Cardiac muscle cell (in vitro differentiated cells and primary cell): ENCODE data around the gene MTHFSD. TPM values are rescaled to one million over a fixed set of nuclear protein-coding genes. Genes with fewer than 3 reads are reported as not detected.

Source experiments
- DNase-seq, 2 donors: peaks; one replicate each; pipeline versions ENCODE4 v3.0.0 to v3.0.0-alpha.2; 2010 to 2017; ENCODE audit warnings: low read depth in 1 of 2, low spot score in 1 of 2
- H3K27ac ChIP-seq: fragments of 200-600 bp; sonication (generic); 2 replicates; pipeline ENCODE4 v1.5.1; 2016
- H3K27me3 ChIP-seq: fragments of 200-600 bp; sonication (generic); 2 replicates; pipeline ENCODE4 v1.6.0; 2016; ENCODE audit warnings: control low read depth
- H3K36me3 ChIP-seq: fragments of 200-600 bp; sonication (generic); 2 replicates; pipeline ENCODE4 v1.5.1; 2016; ENCODE audit warnings: control low read depth
- H3K4me1 ChIP-seq: fragments of 200-600 bp; sonication (generic); 2 replicates; pipeline ENCODE4 v1.8.1; 2017; ENCODE audit warnings: low read depth, mild to moderate bottlenecking, mixed run types
- H3K4me3 ChIP-seq: fragments of 200-600 bp; sonication (generic); 2 replicates; pipeline ENCODE4 v1.5.1; 2016; ENCODE audit warnings: mild to moderate bottlenecking
- H3K9me3 ChIP-seq: fragments of 200-600 bp; sonication (generic); 2 replicates; pipeline ENCODE4 v1.5.1; 2017; ENCODE audit warnings: low read depth, mild to moderate bottlenecking, control low read depth
- polyA plus RNA-seq: library from polyadenylated mRNA; unstranded; fragments of >200 nt; fragmentation: Nextera tagmentation; extraction: Ambion mirVana; gene quantifications from 2 replicates; pipeline ENCODE4 v1.2.1, GENCODE V29; 2016
- total RNA-seq: library from RNA; depleted of rRNA; stranded (reverse); fragments of >200 nt; gene quantifications from 2 replicates; pipeline ENCODE4 v1.2.3, GENCODE V29; 2016
- TF ChIP-seq, protein P1 (sequence below): IDR thresholded peaks from 2 replicates; pipeline ENCODE4 v1.5.1; 2012; ENCODE audit warnings: low read depth, mild to moderate bottlenecking, low read length

Gene MTHFSD
- total and polyA plus RNA-seq, 2 experiments from 2014 or later, result 23.0 to 36.0 TPM

DNA sequence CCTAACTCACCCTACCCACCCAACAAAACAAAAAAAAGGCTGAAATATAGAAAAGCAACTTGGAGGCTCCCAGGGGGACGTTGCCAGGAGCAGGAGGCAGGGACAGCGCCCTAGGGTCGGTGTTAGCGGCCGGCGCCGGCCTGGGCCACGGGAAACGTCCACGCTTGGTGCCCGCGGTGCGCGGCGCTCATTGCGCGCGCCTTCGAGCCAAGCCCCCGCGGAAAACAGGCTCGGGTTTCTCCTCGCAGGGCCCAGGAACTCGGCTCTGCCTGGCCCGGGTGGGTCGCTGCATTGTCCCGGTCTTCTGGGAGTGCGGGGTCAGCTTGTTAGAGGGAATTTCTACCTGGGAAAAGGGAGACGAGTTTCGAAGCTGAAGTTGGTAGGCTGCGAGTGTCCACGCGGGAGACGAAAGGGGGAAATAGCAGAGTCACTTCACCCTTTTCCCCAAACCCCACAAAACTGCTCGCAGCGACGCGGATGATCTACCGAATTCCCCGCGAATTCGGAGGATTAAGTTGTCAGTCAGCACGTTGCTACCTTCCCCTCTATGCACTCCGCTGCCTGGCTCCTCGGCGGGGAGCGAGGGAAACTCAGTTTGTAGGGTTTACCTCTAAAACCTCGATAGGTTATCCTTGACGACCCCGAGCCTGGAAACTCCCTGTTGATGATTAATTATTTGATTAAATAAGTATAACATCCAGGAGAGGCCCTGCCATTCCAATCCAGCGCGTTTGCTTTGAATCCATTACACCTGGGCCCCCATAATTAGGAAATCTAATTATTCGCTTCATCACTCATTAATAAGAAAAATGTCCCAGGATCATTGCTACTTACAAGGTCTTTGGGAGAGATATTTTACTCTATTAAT lies 10.8 kb upstream of the MTHFSD start:
- peak in 1 of 2 donors; percentile 41 for DNase-seq
- H3K4me1 ChIP-seq, result peaks cover 13% of the 10 kb centered on the region
- no peaks in the 10 kb centered on the region for H3K9me3 ChIP-seq
- no peaks in the 10 kb centered on the region for H3K36me3 ChIP-seq
- TF ChIP-seq, protein P1, sequence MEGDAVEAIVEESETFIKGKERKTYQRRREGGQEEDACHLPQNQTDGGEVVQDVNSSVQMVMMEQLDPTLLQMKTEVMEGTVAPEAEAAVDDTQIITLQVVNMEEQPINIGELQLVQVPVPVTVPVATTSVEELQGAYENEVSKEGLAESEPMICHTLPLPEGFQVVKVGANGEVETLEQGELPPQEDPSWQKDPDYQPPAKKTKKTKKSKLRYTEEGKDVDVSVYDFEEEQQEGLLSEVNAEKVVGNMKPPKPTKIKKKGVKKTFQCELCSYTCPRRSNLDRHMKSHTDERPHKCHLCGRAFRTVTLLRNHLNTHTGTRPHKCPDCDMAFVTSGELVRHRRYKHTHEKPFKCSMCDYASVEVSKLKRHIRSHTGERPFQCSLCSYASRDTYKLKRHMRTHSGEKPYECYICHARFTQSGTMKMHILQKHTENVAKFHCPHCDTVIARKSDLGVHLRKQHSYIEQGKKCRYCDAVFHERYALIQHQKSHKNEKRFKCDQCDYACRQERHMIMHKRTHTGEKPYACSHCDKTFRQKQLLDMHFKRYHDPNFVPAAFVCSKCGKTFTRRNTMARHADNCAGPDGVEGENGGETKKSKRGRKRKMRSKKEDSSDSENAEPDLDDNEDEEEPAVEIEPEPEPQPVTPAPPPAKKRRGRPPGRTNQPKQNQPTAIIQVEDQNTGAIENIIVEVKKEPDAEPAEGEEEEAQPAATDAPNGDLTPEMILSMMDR, result no peak
- H3K27me3 ChIP-seq, result peaks cover 60% of the 10 kb centered on the region
- peak overlapping the region; percentile 76 for H3K4me3 ChIP-seq
- H3K27ac ChIP-seq, result no peak overlapping the region

DNA sequence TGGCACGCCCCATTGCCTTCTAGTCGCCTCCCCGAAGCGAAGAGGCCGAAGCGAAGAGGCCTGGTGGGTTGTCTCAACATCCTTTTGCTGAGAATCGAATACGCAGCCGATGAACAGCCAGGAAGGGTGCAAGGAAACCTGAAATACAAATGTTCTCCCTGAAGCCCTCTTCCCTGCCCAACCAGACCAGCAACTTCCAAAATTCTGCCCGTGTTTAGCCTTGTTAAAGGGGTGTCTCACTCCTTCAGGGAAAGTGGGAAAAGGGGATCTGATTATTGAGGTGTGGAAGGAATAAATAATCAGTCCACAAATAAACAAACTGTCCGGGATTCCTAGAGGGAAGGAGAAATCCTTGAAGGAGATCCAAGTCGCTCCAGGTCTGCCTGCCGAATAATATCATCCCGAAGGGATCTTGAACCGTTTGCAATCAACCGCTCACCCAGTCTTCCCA lies 10.2 kb upstream of the MTHFSD start:
- no peak overlapping the region for H3K4me3 ChIP-seq
- peaks cover 54% of the 10 kb centered on the region for H3K27me3 ChIP-seq
- H3K27ac ChIP-seq, result no peak overlapping the region
- H3K4me1 ChIP-seq, result peaks cover 12% of the 10 kb centered on the region
- no peak for DNase-seq
- no peaks in the 10 kb centered on the region for H3K9me3 ChIP-seq
- no peaks in the 10 kb centered on the region for H3K36me3 ChIP-seq
- TF ChIP-seq, protein P1, result no peak

DNA sequence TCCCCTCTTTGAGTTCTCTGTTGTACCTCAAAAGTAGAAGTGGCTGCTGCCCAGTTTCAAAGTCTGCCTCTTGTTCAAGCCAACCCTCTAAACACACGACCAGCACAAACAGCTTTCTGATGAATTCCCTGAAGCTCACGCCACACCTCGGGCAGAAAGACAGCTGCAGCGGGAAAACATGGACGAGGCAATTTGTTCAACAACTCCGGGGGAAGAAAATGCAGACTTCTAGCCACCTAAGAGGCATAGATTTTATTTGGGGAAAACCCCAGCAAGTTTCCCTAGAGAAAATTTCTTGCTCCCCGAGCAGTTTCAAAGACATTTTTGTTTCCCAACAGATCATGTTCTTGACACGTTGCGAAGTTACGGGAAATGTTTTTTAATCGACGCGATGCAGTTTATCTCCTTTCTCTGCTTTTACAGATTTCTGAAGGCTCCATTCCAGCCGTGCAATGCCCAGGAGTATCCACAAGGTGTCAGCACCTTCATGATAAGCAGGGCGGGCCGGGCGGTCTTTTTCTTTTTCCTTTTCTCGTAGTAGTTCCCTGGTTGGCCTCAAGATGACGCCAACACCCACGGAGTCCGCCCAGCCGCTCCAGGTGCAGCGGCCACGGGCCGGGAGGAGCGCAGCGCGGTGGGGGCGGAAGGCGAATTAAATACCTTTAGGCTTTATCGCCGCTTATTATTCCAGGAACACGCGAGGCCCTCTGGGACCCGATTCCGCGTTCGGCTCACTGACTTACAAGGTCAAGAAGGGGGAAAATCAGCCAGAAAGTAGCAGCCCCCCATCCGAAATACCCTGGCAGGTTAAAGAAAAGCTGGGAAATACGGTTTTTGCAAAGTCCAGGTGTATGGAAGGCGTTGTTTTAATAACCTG lies 8.7 kb upstream of the MTHFSD start:
- Histone ChIP-seq H3K36me3 (no peaks in the 10 kb centered on the region), H3K4me3 (peak overlapping the region; percentile 24), H3K4me1 (peaks cover 5% of the 10 kb centered on the region), H3K9me3 (no peaks in the 10 kb centered on the region), H3K27ac (peak overlapping the region; percentile 18), H3K27me3 (peaks cover 39% of the 10 kb centered on the region)
- TF ChIP-seq, protein P1, result peak; percentile 100
- peak; percentile 94 to 95 for DNase-seq

DNA sequence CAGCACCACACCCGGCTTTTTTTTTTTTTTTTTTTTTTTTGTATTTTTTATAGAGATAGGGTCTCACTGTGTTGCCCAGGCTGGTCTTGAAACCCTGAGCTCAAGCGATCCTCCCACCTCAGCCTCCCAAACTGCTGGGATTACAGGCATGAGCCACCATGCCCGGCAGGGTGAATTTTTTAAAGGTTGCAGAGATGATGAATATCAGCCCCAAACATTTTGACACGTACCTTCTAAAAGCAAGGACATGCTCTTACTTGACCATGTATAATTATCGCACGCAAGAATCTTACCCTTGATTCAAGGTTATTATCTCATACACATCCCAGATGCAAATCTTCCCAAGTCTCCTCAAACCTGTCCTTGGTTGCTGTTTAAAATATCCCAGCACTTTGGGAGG lies 7.3 kb upstream of the MTHFSD start:
- H3K27me3 ChIP-seq, result peaks cover 26% of the 10 kb centered on the region
- H3K36me3 ChIP-seq, result no peaks in the 10 kb centered on the region
- H3K4me3 ChIP-seq, result no peak overlapping the region
- H3K4me1 ChIP-seq, result peaks cover 5% of the 10 kb centered on the region
- H3K9me3 ChIP-seq, result no peaks in the 10 kb centered on the region
- H3K27ac ChIP-seq, result no peak overlapping the region
- DNase-seq, result no peak
- TF ChIP-seq, protein P1, result no peak

DNA sequence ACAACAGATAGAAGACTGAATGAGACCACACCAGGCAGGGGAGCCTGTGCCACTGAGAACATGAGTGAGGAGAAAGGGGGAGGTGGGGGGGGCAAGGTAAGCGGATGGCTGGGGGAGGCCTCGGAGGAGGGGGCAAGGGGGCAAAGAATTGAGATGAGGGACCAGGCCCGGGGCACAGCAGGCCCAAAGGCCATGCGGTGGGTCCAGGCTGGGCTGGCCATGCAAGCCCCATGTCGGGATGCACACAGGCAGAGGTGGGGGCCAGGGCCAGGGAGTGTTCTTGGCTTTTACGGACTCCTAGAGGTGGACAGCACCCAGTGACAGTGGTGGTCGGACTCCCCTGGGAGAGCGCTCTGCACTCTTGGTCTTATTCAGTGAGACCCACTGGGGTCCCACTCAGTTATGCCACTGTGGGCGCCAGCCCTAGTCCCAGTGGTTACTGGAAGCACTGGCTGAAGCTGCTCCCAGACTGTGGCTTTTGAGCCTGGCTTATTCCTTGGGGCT lies 4.8 kb upstream of the MTHFSD start:
- Histone ChIP-seq H3K4me1 (peaks cover 8% of the 10 kb centered on the region), H3K27ac (no peak overlapping the region), H3K36me3 (no peaks in the 10 kb centered on the region), H3K4me3 (no peak overlapping the region), H3K27me3 (peaks cover 9% of the 10 kb centered on the region), H3K9me3 (no peaks in the 10 kb centered on the region)
- DNase-seq, result no peak
- TF ChIP-seq, protein P1, result no peak
